SK-N-SH treated with all-trans-retinoic acid at 6 μM for 48 hours (cell line): ENCODE measurements around the gene BCAR3.

ENCODE experiments used
- ARNTL ChIP-seq: fragments of 450-650 bp; formaldehyde crosslinking; IDR thresholded peaks from 2 replicates; pipeline ENCODE4 v1.5.0; 2020; ENCODE audit warnings: low read depth, mild to moderate bottlenecking, moderate library complexity, borderline replicate concordance
- CSDC2 ChIP-seq: fragments of 250-450 bp; sonication (Bioruptor Pico); IDR thresholded peaks from 2 replicates; pipeline ENCODE4 v1.5.0; 2020; ENCODE audit warnings: mild to moderate bottlenecking, moderate library complexity
- GLIS3 ChIP-seq: fragments of 250-450 bp; sonication (Bioruptor Pico); IDR thresholded peaks from 2 replicates; pipeline ENCODE4 v1.5.0; 2020; ENCODE audit warnings: mild to moderate bottlenecking, moderate library complexity
- OSR1 ChIP-seq: fragments of 250-450 bp; sonication (Bioruptor Pico); IDR thresholded peaks from 2 replicates; pipeline ENCODE4 v1.8.0; 2022; ENCODE audit warnings: moderate library complexity, mild to moderate bottlenecking, inconsistent platforms
- POU6F1 ChIP-seq: fragments of 250-450 bp; sonication (Bioruptor Pico); IDR thresholded peaks from 2 replicates; pipeline ENCODE4 v1.8.0; 2021; ENCODE audit warnings: low read depth, mild to moderate bottlenecking, moderate library complexity, borderline replicate concordance
- TCF4 ChIP-seq: fragments of 250-450 bp; sonication (Bioruptor Pico); IDR thresholded peaks from 2 replicates; pipeline ENCODE4 v1.8.0; 2021; ENCODE audit warnings: mild to moderate bottlenecking, moderate library complexity, borderline replicate concordance
- TSHZ2 ChIP-seq: fragments of 250-450 bp; sonication (Bioruptor Pico); IDR thresholded peaks from 2 replicates; pipeline ENCODE4 v1.5.0; 2020; ENCODE audit warnings: mild to moderate bottlenecking, moderate library complexity
- ZC3H10 ChIP-seq: fragments of 250-450 bp; sonication (Bioruptor Pico); IDR thresholded peaks from 2 replicates; pipeline ENCODE4 v1.5.1; 2021; ENCODE audit warnings: mild to moderate bottlenecking, moderate library complexity
- ZFP30 ChIP-seq: fragments of 450-650 bp; formaldehyde crosslinking; IDR thresholded peaks from 2 replicates; pipeline ENCODE4 v1.5.0; 2022; ENCODE audit warnings: mild to moderate bottlenecking, moderate library complexity
- TF ChIP-seq, protein P1 (sequence below): fragments of 250-450 bp; sonication (Bioruptor Pico); IDR thresholded peaks from 2 replicates; pipeline ENCODE4 v1.8.0; 2020; ENCODE audit warnings: mild to moderate bottlenecking, moderate library complexity, borderline replicate concordance

- TF ChIP-seq ARNTL (no peak), TSHZ2 (no peak), GLIS3 (CRISPR knock-in tag) (no peak), POU6F1 (CRISPR knock-in tag) (no peak), CSDC2 (CRISPR knock-in tag) (no peak), OSR1 (no peak), TCF4 (CRISPR knock-in tag) (no peak), ZFP30 (CRISPR knock-in tag) (no peak), ZC3H10 (CRISPR knock-in tag) (no peak)
- TF ChIP-seq, protein P1, sequence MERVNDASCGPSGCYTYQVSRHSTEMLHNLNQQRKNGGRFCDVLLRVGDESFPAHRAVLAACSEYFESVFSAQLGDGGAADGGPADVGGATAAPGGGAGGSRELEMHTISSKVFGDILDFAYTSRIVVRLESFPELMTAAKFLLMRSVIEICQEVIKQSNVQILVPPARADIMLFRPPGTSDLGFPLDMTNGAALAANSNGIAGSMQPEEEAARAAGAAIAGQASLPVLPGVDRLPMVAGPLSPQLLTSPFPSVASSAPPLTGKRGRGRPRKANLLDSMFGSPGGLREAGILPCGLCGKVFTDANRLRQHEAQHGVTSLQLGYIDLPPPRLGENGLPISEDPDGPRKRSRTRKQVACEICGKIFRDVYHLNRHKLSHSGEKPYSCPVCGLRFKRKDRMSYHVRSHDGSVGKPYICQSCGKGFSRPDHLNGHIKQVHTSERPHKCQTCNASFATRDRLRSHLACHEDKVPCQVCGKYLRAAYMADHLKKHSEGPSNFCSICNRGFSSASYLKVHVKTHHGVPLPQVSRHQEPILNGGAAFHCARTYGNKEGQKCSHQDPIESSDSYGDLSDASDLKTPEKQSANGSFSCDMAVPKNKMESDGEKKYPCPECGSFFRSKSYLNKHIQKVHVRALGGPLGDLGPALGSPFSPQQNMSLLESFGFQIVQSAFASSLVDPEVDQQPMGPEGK (CRISPR knock-in tag) = no peak
These were observed 5.2 kb downstream of the BCAR3 start for GRCh38 chr1:93676427-93676826.
